Eye (tissue), 1 donor: ENCODE results near the gene ZDHHC1.
A peak's percentile ranks its signal among the peaks of the same experiment; 100 is the strongest.
"Not testable (repeated sequence)": the region's sequence is repeated elsewhere in the genome, so short reads cannot be mapped to it uniquely, and the experiment has no call there.

ENCODE experiments used
- DNase-seq: peaks from one replicate; pipeline ENCODE4 v3.0.0-alpha.2; 2015

ZDHHC1 gene

DNA sequence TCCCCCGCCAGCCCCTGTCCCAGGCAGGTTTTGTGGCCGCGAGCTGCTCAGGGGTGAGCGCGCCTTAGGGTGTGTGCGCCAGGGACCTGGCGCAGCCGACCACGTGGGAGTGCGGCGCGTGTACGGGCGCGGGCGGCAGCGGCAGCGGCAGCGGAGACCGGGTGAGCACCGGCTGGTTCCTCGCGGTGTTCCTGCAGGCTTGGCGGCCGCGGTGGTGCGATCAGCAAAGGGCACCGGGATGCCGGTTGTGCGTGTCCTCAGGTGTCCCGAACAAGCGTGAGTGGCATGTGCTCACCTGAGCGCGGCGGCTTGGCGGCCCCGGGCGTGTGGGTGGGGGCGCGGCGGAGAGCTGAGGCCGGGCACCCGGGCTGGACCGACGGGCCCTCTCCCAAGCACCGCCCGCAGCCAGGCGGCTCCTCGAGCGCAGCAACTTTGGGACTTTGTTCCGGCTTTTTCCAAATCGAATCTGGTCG lies 14.3 kb upstream of the ZDHHC1 start:
- DNase-seq = peak; percentile 60

- no peak for DNase-seq
Observed at GRCh38 chr16:67429799-67430503, 13.7 kb upstream of the ZDHHC1 start.

DNA sequence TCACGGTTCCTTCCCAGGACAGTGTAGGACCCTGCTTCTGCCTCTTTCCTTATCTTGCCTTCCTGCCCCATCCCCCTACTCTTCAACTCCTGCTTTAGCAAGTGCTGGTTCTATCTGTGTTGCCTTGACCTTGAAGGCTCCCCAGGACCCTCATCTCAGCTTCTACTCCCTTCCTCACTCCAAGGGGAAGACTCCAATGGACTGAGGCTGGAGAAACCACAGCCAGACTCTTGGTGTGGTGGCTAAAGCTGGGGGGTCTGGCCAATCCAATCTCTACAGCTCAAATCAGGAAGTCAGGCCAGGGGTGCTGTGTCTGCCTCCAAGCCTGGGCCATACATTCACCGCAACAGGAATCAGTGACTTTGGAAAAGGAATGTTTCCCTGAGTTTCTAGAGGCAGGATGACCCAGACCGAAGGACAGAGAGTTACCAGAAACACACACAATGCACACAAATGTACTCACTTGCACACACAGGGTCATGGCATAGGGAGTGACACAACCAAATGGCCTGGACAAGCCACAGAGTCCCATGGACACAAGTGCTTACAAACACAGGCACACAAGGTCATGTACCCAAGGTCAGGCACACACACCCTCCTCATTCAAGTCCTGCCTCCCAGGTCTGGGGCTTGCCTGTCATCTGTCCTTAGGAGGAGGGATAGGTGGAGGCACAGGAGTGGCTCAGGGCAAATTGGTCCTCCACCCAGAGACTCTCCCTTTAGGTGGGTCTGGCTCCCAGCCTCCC lies 12.9 kb upstream of the ZDHHC1 start:
- DNase-seq = no peak

DNA sequence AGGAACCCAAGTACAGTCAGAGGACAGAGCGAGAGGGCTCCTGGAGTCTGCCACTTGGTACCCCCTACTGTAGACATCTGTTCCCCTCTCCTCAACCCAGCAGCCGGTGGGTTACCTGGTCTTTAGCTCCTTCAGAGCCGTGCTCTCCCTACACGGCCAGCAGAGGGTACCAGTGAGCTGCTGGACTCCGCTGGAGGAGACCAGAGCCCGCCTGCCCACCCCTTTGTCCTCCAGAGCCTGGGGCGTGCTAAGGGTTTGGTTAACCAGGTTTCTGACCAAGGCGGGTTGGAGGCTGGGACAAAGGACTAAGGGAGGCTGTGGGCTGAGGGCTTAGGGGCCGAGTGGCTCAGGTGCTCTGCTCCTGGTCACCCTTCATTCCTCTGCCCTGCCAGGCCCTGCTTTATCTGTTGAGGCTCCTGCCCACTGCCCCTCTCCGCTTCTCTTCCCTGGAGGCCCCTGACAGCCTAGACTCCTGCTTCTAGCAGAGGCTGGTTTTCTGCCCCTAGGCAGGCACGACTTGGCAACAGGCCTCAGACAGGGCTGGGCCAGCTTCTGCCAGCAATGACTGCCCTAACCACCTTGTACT lies 12.0 kb upstream of the ZDHHC1 start:
- DNase-seq = peak; percentile 84

- no peak for DNase-seq
Observed at GRCh38 chr16:67426950-67427349, 10.7 kb upstream of the ZDHHC1 start.

DNA sequence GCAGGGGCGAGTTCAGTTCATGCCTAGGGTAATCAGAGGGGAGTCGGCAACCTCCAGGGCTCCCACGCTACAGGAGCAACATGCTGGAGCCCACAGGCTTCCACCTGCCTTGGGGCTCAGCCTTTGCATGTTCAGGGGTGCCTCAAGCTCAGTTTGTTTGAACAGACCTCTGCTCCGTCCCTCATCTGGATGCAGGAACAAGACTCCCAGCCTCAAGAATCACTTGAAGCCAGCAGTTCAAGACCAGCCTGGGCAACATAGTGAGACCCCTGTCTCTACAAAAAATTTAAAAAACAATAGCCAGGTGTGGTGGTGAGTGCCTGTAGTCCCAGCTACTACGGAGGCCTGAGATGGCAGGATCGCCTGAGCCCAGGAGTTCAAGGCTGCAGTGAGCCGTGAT lies 9.7 kb upstream of the ZDHHC1 start:
- no peak for DNase-seq

GRCh38 chr16:67425580-67425979 lies 9.3 kb upstream of the ZDHHC1 start:
- no peak for DNase-seq

GRCh38 chr16:67425061-67425460 lies 8.8 kb upstream of the ZDHHC1 start:
- peak; percentile 54 for DNase-seq

GRCh38 chr16:67424261-67424615 lies 8.0 kb upstream of the ZDHHC1 start:
- DNase-seq = no peak

DNA sequence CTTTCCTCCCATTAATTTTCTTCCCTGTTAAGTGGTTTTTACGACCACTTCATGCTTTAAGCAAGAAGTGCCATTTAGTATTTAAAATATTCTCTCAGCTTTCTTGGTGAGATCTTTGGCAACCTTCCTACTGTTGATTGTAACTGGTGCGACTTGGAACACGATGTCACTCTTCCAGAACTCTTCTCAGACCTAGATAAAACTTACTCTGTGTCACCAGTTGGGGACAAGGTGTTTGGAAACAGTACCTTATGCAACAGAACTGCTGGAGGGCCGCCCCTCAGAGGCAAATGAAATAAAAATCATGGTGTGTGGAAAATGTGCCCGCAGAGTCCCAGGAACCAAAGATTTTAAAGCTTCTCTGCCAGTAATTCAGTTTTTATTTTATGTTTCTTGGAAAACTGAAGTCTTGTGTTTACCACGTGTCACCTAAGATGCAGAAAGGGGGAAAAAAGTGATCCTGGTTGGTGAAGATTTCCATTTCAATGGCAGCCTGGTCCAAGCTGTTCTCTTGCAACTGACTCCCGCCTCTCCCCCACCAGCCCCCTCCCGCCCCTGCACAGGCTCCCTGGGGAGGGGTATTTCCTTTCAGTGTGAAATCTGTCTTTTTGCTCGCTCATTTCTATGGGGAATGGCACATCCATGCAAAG lies 7.5 kb upstream of the ZDHHC1 start:
- no peak for DNase-seq

DNA sequence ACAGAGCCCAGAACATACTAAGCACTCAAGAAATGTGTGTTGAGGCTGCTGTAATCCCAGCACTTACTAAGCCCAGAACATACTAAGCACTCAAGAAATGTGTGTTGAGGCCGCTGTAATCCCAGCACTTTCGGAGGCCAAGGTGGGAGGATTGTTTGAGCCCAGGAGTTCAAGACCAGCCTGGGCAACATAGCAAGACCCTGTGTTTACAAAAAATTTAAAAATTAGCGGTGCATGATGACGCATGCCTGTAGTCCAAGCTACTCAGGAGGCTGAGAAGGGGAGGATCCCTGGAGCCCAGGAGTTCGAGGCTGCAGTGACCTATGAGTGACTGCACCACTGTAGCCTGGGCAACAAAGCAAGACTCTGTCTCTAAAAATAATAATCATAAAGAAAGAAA lies 6.7 kb upstream of the ZDHHC1 start:
- DNase-seq = no peak

GRCh38 chr16:67421030-67421429 lies 4.8 kb upstream of the ZDHHC1 start:
- no peak for DNase-seq

DNA sequence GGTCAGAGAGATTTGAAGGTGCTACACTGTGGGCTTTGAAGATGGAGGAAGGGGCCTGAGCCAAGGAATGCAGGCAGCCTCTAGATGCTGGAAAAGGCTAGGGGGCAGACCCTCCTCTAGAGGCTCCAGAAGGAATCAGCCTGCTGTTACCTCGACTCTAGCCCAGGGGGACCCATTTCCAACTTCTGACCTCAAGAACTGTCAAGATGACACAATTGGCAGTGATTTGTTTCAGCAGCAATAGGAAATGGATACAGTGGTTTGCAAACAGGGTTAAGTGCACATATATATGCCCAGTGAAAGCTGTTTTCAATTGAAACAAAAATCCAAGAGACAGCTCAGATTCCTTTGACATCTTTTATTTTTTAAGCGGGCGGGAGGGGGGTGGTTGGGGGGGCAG lies 3.7 kb upstream of the ZDHHC1 start:
- DNase-seq = no peak

GRCh38 chr16:67419502-67419901 lies 3.2 kb upstream of the ZDHHC1 start:
- DNase-seq = no peak

DNA sequence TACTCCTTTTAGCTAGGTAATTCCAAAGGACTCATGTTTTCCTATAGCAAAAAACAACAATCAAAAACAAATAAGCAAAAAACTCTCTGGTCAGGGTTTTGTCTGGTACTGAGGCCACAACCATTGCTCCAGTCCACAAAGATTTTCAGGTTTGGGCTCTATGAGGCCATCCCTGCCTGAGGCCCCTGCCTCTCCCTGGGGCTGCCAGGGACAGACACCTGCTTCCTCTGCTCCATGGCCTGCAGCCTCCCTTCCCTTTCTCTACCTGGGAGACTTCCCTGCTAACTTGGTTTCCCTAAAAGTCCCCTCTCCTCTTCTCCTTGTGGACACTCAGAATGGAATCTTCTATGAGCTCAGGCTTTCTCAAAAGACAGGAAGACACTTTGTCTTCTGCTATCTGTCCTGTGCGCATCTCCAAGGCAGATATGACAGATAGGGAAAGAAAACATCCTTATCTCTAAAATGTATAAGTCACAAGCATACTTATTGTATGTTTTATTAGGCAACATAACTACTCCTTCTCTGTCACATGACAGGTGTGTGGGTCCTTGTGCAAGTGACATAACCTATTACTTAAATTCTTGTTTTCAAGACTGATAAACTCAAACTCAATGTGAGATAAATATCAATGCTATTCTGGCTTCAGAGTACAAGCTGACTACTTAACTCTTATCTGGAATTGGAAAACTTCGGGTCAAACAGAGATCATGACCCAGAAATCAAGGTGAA lies 1.2 kb upstream of the ZDHHC1 start:
- no peak for DNase-seq

- not testable (repeated sequence) for DNase-seq
Observed at GRCh38 chr16:67415421-67415820, 856 bp downstream of the ZDHHC1 start.

GRCh38 chr16:67413978-67414911 lies 2.0 kb downstream of the ZDHHC1 start:
- no peak for DNase-seq

- no peak for DNase-seq
Observed at GRCh38 chr16:67412294-67412693, 4.0 kb downstream of the ZDHHC1 start.

GRCh38 chr16:67411339-67411738 lies 4.9 kb downstream of the ZDHHC1 start:
- no peak for DNase-seq

DNA sequence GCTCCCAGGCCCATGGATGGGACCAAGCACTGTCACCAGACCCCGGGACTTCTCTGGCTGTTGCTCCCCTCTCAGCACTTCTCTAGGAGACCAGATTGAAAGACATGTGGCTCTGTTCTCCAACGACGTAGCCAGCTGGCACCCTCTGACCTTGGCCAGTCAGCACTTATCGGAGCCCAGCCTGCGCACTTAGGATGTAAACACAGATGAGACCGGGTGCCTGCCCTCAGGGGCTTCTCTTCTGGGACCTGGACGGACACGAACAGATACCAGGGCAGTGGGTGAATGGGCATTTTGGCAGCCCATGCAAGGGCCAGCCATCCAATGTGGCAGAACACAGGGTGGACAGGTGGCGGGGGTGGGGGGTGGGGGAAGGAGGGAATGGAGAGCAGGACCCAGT lies 6.6 kb downstream of the ZDHHC1 start:
- DNase-seq = no peak

- DNase-seq = no peak
Observed at GRCh38 chr16:67407788-67408452, 8.4 kb downstream of the ZDHHC1 start.
